H1 (cell line): ENCODE results near the gene PTPRG.

Source experiments
- ASH2L ChIP-seq: fragments of 200-600, 300-600 bp; sonication (generic); IDR thresholded peaks from one replicate; pipeline ENCODE4 v1.7.1; 2017; ENCODE audit warnings: low read length
- BRCA1 ChIP-seq: IDR thresholded peaks from 2 replicates; pipeline ENCODE4 v1.6.1; 2012; ENCODE audit warnings: low read depth, low read length, improper control_type of control experiment
- CHD7 ChIP-seq: fragments of 300-600 bp; sonication (generic); IDR thresholded peaks from 2 replicates; pipeline ENCODE4 v1.7.1; 2012; ENCODE audit warnings: low read length, moderate library complexity, mild to moderate bottlenecking, inconsistent platforms; ENCODE audit not compliant: insufficient replicate concordance
- CREB1 ChIP-seq: IDR thresholded peaks from 2 replicates; pipeline ENCODE4 v1.6.1; 2012; ENCODE audit warnings: inconsistent platforms
- CTCF ChIP-seq, 3 experiments: IDR thresholded peaks; 1 replicate in 2 of 3; 2 replicates in 1 of 3; pipeline versions ENCODE4 v1.5.1 to v1.6.1; 2011; ENCODE audit warnings: low read length in 3 of 3, mild to moderate bottlenecking in 3 of 3, inconsistent platforms in 2 of 3, low read depth in 1 of 3, moderate library complexity in 1 of 3; ENCODE audit not compliant: insufficient read depth in 1 of 3; ENCODE audit errors: control extremely low read depth in 1 of 3
- MAX ChIP-seq: IDR thresholded peaks from 2 replicates; pipeline ENCODE4 v1.6.1; 2012; ENCODE audit warnings: inconsistent platforms
- POLR2A ChIP-seq, 2 experiments: IDR thresholded peaks; 1 replicate in 1 of 2; 2 replicates in 1 of 2; pipeline ENCODE4 v1.6.1; 2011; ENCODE audit warnings: low read depth in 2 of 2, low read length in 2 of 2, mild to moderate bottlenecking in 2 of 2; ENCODE audit errors: control extremely low read depth in 1 of 2
- POLR2AphosphoS5 ChIP-seq: IDR thresholded peaks from 2 replicates; pipeline ENCODE4 v1.6.1; 2011; ENCODE audit warnings: low read depth, low read length
- SAP30 ChIP-seq: fragments of 300-600 bp; sonication (generic); IDR thresholded peaks from 2 replicates; pipeline ENCODE4 v1.7.1; 2012; ENCODE audit warnings: low read length, moderate library complexity, mild to moderate bottlenecking, inconsistent platforms; ENCODE audit not compliant: insufficient read depth, insufficient replicate concordance
- SRF ChIP-seq: IDR thresholded peaks from 2 replicates; pipeline ENCODE4 v1.6.1; 2011; ENCODE audit warnings: mild to moderate bottlenecking, low read depth, low read length, moderate library complexity
- TBP ChIP-seq: IDR thresholded peaks from 2 replicates; pipeline ENCODE4 v1.6.1; 2011; ENCODE audit warnings: low read depth, low read length, improper control_type of control experiment
- USF2 ChIP-seq: IDR thresholded peaks from 2 replicates; pipeline ENCODE4 v1.6.1; 2011; ENCODE audit warnings: low read length, improper control_type of control experiment
- ZNF274 ChIP-seq: IDR thresholded peaks from 2 replicates; pipeline ENCODE4 v1.7.0; 2012; ENCODE audit warnings: low read length, borderline replicate concordance; ENCODE audit errors: extremely low read depth

DNA sequence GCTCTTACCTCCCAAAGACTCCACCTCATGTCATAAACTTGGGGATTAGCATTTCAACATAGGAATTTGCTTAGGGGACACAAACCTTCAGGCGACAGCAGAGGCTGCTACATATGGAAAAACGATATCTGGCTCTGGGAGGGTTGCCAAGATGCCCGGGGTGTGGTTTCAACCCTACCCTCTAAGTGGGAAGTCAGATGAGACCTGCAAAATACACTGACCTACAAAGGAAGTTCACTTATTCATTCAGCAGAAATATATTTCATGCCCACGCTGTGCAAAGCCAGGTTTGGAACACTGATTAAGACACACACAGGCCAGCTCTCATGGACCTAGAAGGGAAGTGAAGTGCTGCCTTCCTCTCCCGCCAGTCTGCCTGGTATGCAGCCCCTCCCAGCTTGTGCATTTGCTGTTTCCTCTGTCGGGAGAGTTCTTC, 572.7 kb downstream of the PTPRG start:
- no peak for TF ChIP-seq SRF
- TF ChIP-seq CTCF (IDR thresholded peaks at IDR 0.05; ENCODE audit: control extremely low read depth in 1 of 3, insufficient read depth in 1 of 3, low read depth in 1 of 3, low read length in 3 of 3), result no peak
- no peak for TF ChIP-seq BRCA1
- no peak for TF ChIP-seq ASH2L
- TF ChIP-seq POLR2AphosphoS5, result no peak
- TF ChIP-seq TBP, result no peak
- no peak for TF ChIP-seq CREB1
- no peak for TF ChIP-seq CHD7
- TF ChIP-seq POLR2A (IDR thresholded peaks at IDR 0.05; ENCODE audit: control extremely low read depth in 1 of 2, low read depth in 2 of 2, low read length in 2 of 2), result no peak
- TF ChIP-seq SAP30, result no peak
- TF ChIP-seq MAX, result no peak
- TF ChIP-seq ZNF274, result no peak
- no peak for TF ChIP-seq USF2
